IPS-NIHi7 (cell line): ENCODE data around the gene ACOX3.

ENCODE experiments used
- DNase-seq: peaks from one replicate; pipeline ENCODE4 v3.0.0; 2012; ENCODE audit warnings: mixed read lengths; ENCODE audit errors: extremely low spot score

The ACOX3 gene

GRCh38 chr4:8321771-8322170, 118.8 kb downstream of the ACOX3 start:
- DNase-seq, result no peak

- no peak for DNase-seq
These were observed 119.3 kb downstream of the ACOX3 start for GRCh38 chr4:8321220-8321619.

- peak; percentile 80 for DNase-seq
These were observed 120.2 kb downstream of the ACOX3 start for GRCh38 chr4:8320386-8320750.

GRCh38 chr4:8319731-8320385, 120.7 kb downstream of the ACOX3 start:
- no peak for DNase-seq

DNA sequence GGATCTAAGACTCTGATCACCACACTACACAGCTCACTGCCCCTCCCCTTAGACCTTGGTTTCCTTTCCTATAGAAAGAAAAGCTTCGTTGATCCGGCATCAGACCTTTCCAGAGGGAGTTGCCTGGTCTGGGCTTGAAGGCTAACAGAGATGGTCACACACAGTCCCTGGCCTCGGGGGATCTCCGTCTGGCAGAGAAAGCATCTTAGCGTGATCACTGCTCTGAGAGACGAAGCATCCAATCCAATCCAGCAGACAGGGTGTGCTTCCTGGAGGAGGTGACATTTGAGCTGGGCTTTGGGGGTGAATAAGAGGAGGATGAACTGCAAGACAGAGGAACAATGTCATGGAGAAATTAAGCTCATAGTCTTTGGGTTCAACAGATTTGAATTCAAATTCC, 121.5 kb downstream of the ACOX3 start:
- no peak for DNase-seq

DNA sequence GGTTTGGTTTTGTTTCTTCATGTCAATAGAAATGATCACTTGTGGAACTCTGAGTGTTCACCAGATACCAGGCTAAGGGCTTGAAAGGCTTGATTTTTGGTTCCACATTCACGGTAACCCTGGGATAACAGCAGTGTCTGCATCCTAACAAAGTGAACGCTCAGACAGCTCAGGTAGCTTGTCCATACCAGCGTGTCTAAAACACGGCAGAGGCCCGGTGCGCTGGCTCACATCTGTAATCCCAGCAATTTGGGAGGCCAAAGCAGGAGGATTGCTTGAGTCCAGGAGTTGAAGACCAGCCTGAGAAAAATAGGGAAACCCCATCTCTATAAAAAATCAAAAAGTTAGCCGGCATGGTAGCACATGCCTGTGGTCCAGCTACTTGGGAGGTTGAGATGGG, 122.0 kb downstream of the ACOX3 start:
- no peak for DNase-seq

DNA sequence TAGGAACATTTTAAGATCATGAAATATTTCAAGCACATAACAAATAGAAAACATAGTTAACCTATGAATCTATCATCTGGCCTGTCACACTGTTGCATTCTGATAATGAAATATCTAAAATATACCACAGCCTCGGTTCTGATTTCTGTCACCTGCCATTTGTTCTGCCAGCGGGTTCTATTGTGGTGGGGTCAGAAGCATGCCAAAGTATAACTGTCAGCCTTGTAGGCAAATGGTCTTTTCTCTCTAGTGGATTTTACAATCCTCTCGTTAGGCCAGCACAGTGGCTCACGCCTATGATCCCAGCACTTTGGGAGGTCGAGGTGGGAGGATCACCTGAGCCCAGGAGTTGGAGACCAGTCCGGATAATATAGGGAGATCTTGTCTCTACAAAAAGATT, 123.0 kb downstream of the ACOX3 start:
- no peak for DNase-seq

DNA sequence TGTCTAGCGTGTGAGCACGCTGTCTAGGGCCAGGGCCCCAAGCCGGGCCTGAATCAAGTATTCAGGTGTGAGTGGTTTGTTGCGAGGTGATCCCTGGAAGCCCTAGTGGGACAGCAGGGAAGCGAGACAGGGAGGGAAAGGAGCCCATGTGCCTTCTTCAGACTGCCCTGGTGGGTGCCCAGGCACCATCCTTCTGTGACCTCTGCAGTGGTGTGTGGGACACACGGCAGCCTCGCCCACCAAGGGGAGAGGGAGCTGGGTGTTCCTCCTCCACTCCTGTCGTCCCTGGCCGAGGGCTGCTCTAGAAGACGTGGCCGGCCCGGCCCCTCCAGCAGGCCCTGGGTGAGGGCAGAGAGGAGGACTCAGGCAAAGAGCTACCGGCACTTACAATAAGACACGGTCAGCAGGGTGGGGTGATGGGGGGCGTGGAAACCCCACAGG, 123.6 kb downstream of the ACOX3 start:
- no peak for DNase-seq
